Measurements from ENCODE around the gene CERT1.

CERT1 gene

GRCh38 chr5:75473463-75473862 is 38.0 kb downstream of the CERT1 start:
- in situ Hi-C loops (cut with MboI; ENCODE audit: low sequenced_read_pairs): no loop called here

- in situ Hi-C loops (cut with MboI; ENCODE audit: low sequenced_read_pairs): no loop called here
These were observed 38.5 kb downstream of the CERT1 start for GRCh38 chr5:75472973-75473372.

- in situ Hi-C loops (cut with MboI; ENCODE audit: low sequenced_read_pairs): no loop called here
These were observed 40.2 kb downstream of the CERT1 start for GRCh38 chr5:75471193-75471592.

- in situ Hi-C loops (cut with MboI; ENCODE audit: low sequenced_read_pairs): no loop called here
These were observed 42.4 kb downstream of the CERT1 start for GRCh38 chr5:75469017-75469416.

GRCh38 chr5:75468593-75468992 is 42.8 kb downstream of the CERT1 start:
- in situ Hi-C loops (cut with MboI; ENCODE audit: low sequenced_read_pairs): no loop called here

GRCh38 chr5:75466006-75466716 is 45.3 kb downstream of the CERT1 start:
- in situ Hi-C loops (cut with MboI; ENCODE audit: low sequenced_read_pairs): no loop called here

- in situ Hi-C loops (cut with MboI; ENCODE audit: low sequenced_read_pairs): no loop called here
These were observed 45.9 kb downstream of the CERT1 start for GRCh38 chr5:75465480-75465879.

GRCh38 chr5:75463726-75464125 is 47.7 kb downstream of the CERT1 start:
- in situ Hi-C loops (cut with MboI; ENCODE audit: low sequenced_read_pairs): no loop called here

GRCh38 chr5:75461679-75462078 is 49.8 kb downstream of the CERT1 start:
- in situ Hi-C loops (cut with MboI; ENCODE audit: low sequenced_read_pairs): no loop called here

- in situ Hi-C loops (cut with MboI; ENCODE audit: low sequenced_read_pairs): no loop called here
These were observed 50.4 kb downstream of the CERT1 start for GRCh38 chr5:75460942-75461610.

GRCh38 chr5:75460532-75460931 is 50.9 kb downstream of the CERT1 start:
- in situ Hi-C loops (cut with MboI; ENCODE audit: low sequenced_read_pairs): no loop called here

- in situ Hi-C loops (cut with MboI; ENCODE audit: low sequenced_read_pairs): no loop called here
These were observed 53.7 kb downstream of the CERT1 start for GRCh38 chr5:75457691-75458090.

- in situ Hi-C loops (cut with MboI; ENCODE audit: low sequenced_read_pairs): no loop called here
These were observed 54.3 kb downstream of the CERT1 start for GRCh38 chr5:75457161-75457560.

- in situ Hi-C loops (cut with MboI; ENCODE audit: low sequenced_read_pairs): no loop called here
These were observed 61.4 kb downstream of the CERT1 start for GRCh38 chr5:75450069-75450468.

GRCh38 chr5:75446068-75446467 is 65.4 kb downstream of the CERT1 start:
- in situ Hi-C loops (cut with MboI; ENCODE audit: low sequenced_read_pairs): no loop called here

- in situ Hi-C loops (cut with MboI; ENCODE audit: low sequenced_read_pairs): no loop called here
These were observed 69.9 kb downstream of the CERT1 start for GRCh38 chr5:75441560-75441959.

- in situ Hi-C loops (cut with MboI; ENCODE audit: low sequenced_read_pairs): no loop called here
These were observed 72.2 kb downstream of the CERT1 start for GRCh38 chr5:75439276-75439675.

GRCh38 chr5:75438722-75439121 is 72.7 kb downstream of the CERT1 start:
- in situ Hi-C loops (cut with MboI; ENCODE audit: low sequenced_read_pairs): no loop called here

- in situ Hi-C loops (cut with MboI; ENCODE audit: low sequenced_read_pairs): no loop called here
These were observed 76.3 kb downstream of the CERT1 start for GRCh38 chr5:75435096-75435495.

GRCh38 chr5:75433814-75434506 is 77.5 kb downstream of the CERT1 start:
- in situ Hi-C loops (cut with MboI; ENCODE audit: low sequenced_read_pairs): no loop called here

GRCh38 chr5:75414241-75414640 is 97.2 kb downstream of the CERT1 start:
- in situ Hi-C loops (cut with MboI; ENCODE audit: low sequenced_read_pairs): no loop called here
